GM12864 (cell line): ENCODE measurements around the gene PEX11G.
A peak's percentile ranks its signal among the peaks of the same experiment; 100 is the strongest.

Experiments used
- DNase-seq: peaks from one replicate; pipeline ENCODE4 v3.0.0-alpha.2; 2011; ENCODE audit warnings: low read depth
- H3K4me3 ChIP-seq: 2 replicates; pipeline ENCODE4 v1.5.1; 2011; ENCODE audit warnings: mild to moderate bottlenecking, low read depth, low read length, control low read depth
- CTCF ChIP-seq: IDR thresholded peaks from 2 replicates; pipeline ENCODE4 v1.5.1; 2011; ENCODE audit warnings: low read depth, mild to moderate bottlenecking, moderate library complexity, low read length, control low read depth, inconsistent platforms; ENCODE audit errors: missing control alignments

PEX11G gene

GRCh38 chr19:7488736-7489353 is at the start of gene PEX11G:
TSS of gene PEX11G (minus strand) at chr19:7489035. CDS start at chr19:7489010, 25 bp downstream.
- no peak for TF ChIP-seq CTCF
- peak; percentile 46 for DNase-seq
- H3K4me3 ChIP-seq = peak within 1 kb of the TSS; percentile 68

- H3K4me3 ChIP-seq = peak overlapping the region; percentile 91
- no peak for DNase-seq
- TF ChIP-seq CTCF = no peak
Measured at GRCh38 chr19:7535998-7536695, 47.3 kb upstream of the PEX11G start.

- no peak for TF ChIP-seq CTCF
- peak; percentile 73 for DNase-seq
- peak within 1 kb of the TSS; percentile 91 for H3K4me3 ChIP-seq
Measured at GRCh38 chr19:7535047-7535997, 46.5 kb upstream of the PEX11G start, which contains the start of gene PNPLA6. TSS of gene PNPLA6 (plus strand) at chr19:7535717. CDS start at chr19:7535789, 72 bp downstream.

- TF ChIP-seq CTCF = no peak
- DNase-seq = no peak
Measured at GRCh38 chr19:7534531-7535046, 45.8 kb upstream of the PEX11G start.

GRCh38 chr19:7533925-7534480 is 45.2 kb upstream of the PEX11G start:
- peak; percentile 67 for DNase-seq
- H3K4me3 ChIP-seq = peak overlapping the region; percentile 91
- TF ChIP-seq CTCF = no peak

More at GRCh38 chr19:7534531-7535046, 45.8 kb upstream of the PEX11G start:
- H3K4me3 ChIP-seq = peak overlapping the region; percentile 91

GRCh38 chr19:7533281-7533885 is 44.5 kb upstream of the PEX11G start:
- no peak for DNase-seq
- no peak for TF ChIP-seq CTCF
- peak overlapping the region; percentile 91; the same call in 1 of the 2 replicates for H3K4me3 ChIP-seq
